Hematopoietic multipotent progenitor cell treated with erythropoietin and hydrocortisone succinate and interleukin-3 and kit ligand, for 6 days (in vitro differentiated cells): ENCODE data around the gene SLC7A6OS.

Experiments used
- DNase-seq: peaks from one replicate; pipeline ENCODE4 v3.0.0-alpha.2; 2015

Gene SLC7A6OS

DNA sequence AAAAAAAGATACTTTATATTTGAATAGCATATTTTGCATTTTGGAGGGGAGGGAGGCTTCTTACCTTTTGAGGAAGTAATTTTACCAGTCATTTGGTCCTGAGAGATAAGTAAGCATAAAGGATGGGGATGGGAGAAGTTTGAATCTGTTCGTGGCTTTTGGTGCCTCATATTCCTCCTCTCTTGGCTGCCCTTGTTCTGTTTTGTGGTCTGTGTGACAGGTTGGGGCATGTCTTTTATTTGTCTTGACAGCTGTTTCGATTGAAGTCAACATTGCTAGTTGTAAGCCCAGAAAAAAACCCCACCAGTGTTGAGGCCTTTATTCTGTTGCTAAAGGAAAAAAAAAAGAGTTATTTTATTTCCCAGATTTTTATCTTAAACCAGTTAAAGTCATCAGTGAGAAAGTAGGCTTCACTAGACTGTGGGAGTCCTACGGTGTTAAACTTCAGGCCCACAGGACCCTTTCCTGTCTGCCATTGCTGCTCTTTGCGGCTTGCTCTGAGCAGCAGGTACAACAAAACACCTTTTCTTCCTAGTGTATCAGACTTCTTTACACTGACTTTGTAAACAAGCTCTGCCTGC is 35.0 kb downstream of the SLC7A6OS start:
- no peak for DNase-seq

DNA sequence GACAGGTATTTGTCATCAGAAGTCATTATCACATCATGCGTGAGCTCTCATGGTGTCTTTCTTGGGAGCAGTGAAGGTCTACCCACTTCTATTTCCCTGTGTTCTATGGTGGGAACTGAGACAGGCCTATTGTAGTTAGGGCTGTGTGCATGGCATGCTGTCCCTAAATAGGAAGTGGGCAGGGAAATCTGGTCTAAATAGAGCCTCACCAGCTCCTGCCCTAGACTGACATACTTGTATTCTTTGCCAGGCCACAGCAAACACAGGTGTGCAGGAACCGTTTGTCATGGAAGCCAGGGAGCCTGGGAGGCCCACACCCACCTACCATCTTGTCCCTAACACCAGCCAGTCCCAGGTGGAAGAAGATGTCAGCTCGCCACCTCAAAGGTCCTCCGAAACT is 36.3 kb downstream of the SLC7A6OS start:
- DNase-seq: no peak

GRCh38 chr16:68273896-68274295 is 36.9 kb downstream of the SLC7A6OS start:
- no peak for DNase-seq

- DNase-seq: no peak
Measured at GRCh38 chr16:68273459-68273858, 37.3 kb downstream of the SLC7A6OS start.

- no peak for DNase-seq
Measured at GRCh38 chr16:68272507-68273209, 38.1 kb downstream of the SLC7A6OS start.

GRCh38 chr16:68270353-68270752 is 40.4 kb downstream of the SLC7A6OS start:
- no peak for DNase-seq

- DNase-seq: no peak
Measured at GRCh38 chr16:68269793-68270192, 41.0 kb downstream of the SLC7A6OS start.

DNA sequence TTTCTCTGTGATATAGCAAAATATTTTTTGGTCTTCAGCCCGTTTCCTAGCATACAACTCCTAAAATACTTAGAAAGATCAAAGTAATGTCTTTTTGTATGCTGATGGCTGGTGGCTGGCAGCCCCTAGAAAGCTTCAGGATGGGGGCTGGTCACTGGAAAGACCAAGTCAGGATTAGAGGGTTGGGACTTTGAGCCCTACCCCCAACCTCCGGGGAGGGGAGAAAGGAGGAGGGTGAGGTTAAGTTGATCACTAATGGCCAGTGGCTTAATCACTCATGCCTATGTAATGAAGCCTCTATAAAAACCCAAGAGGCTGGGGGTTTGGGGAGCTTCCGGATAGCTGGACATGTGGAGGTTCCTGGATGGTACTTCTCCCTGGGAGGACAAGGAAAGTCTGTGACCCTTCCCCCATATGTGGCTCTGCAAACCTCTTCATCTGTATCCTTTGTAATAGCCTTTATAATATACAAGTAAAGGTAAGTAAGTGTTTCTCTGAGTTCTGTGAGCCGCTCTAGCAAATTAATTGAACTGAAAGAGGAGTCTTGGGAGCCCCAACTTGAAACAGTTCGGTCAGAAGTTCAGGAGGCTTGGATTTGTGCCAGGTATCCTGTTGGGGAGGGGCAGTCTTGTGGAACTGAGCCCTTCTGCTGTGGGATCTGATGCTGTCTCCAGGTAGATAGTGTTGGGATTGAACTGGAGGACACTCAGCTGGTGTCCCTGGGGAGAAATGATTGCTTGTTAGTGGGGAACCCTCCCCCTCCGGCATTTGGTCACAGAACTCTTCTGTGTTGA is 42.9 kb downstream of the SLC7A6OS start:
- DNase-seq: no peak

DNA sequence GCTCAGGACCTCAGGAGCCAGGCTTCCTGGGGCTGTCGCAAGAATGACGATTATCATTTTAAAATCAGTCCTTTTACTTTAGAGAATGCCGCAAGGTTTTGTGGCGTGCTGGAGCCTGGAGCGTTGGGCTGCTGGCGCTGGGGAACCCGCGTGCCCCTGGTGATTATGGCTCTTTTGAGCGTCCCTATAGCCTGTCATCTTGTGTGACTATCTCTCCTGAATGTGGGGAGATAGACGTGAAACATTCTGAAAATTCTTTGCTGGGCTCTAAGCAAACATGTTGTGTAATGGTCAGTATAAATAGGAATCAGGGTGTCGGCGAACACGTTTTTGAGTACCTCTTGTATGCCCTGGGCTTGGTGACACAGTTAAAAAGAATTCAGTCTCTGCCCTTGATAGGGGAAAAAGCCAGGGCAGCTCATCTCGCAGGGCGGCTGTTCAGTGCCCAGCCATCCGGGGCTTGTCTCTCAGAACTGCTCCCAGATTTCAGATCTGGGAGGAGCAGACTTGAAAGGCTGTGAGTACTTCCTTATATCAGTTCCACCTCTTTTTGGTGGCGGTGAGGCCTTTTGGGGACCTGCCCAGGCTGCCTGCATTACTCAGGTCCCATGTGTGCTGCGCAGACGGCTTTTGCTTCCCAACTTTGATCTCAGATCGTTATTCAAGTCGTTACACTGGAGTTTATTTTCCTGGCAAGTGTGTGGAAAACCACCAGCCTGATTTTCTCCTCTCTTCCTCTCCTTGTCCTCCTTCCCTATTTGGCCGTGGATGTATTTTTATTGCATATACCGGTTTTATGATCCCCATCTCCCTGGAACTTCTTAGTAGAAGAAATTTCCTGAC is 45.4 kb downstream of the SLC7A6OS start:
- peak; percentile 73 for DNase-seq

GRCh38 chr16:68264128-68265077 is 46.3 kb downstream of the SLC7A6OS start, which contains the start of gene SLC7A6:
SLC7A6 (plus strand) TSS chr16:68264526; CDS start chr16:68274727, 10,201 bp downstream.
- DNase-seq: peak; percentile 87

DNA sequence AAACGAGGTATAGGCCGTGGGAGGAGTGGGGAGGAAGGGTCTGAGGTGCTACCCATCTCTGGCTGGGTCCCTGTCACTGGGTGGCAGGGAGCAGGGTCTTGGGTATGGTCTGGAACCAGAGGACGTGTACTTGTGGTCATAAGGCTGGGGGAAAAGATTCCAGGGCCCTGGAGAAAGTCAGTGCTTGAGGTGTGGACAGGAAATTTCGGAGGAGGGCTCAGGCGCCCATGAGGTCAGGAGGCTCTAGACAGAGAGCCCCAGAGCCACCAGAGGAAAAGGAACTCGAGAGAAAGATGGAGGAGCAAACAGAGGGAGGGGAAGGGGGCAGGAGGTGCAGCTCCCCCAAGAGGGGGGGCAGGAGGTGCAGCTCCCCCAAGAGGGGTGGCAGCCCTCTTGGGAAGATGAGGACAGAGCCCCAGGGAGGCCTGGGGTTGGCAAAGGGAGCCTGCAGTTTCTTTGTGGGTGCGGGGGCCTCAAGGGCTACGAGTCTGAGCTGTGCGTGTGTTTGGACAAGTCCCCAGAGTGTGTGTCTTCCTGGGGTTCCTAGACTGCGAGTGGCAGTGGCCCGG is 47.1 kb downstream of the SLC7A6OS start:
- no peak for DNase-seq

DNA sequence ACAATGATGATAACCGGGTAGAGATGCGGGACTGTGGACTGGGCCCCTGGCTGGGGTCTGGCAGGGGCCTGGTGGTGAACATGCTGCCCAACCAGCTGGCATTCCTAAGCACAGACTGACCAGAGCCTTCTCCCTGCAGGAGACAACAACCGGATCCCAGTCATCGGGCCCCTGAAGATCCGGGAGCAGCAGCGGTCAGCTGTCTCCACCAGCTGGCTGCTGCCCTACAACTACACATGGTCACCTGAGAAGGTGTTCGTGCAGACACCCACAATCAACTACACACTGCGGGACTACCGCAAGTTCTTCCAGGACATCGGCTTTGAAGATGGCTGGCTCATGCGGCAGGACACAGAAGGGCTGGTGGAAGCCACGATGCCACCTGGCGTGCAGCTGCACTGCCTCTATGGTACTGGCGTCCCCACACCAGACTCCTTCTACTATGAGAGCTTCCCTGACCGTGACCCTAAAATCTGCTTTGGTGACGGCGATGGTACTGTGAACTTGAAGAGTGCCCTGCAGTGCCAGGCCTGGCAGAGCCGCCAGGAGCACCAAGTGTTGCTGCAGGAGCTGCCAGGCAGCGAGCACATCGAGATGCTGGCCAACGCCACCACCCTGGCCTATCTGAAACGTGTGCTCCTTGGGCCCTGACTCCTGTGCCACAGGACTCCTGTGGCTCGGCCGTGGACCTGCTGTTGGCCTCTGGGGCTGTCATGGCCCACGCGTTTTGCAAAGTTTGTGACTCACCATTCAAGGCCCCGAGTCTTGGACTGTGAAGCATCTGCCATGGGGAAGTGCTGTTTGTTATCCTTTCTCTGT is 51.5 kb downstream of the SLC7A6OS start:
- DNase-seq: no peak

GRCh38 chr16:68257906-68258800 is 52.6 kb downstream of the SLC7A6OS start:
- peak; percentile 54 for DNase-seq

- peak; percentile 71 for DNase-seq
Measured at GRCh38 chr16:68257251-68257905, 53.4 kb downstream of the SLC7A6OS start.

- no peak for DNase-seq
Measured at GRCh38 chr16:68255712-68256111, 55.0 kb downstream of the SLC7A6OS start.

- DNase-seq: no peak
Measured at GRCh38 chr16:68253721-68254120, 57.0 kb downstream of the SLC7A6OS start.

- no peak for DNase-seq
Measured at GRCh38 chr16:68252383-68252782, 58.4 kb downstream of the SLC7A6OS start.

DNA sequence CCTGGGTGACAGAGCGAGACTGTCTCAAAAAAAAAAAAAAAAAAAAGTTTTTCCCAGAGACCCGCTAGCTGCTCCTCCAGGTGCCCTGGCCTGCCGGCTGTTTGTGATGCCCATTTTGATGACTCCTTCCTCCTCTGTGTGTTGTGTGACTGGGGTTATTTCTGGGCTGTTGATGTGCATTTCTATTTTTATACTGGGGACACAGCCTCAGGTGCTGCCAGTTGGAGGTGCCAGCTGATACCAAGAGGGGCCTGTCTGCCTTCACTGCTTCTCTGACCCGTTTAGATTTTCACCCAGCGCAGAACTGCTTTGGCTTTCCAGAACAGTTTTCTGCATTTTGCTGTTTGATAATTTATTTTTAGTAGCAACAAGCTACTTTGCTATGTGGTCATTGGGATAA is 58.9 kb downstream of the SLC7A6OS start:
- no peak for DNase-seq

DNA sequence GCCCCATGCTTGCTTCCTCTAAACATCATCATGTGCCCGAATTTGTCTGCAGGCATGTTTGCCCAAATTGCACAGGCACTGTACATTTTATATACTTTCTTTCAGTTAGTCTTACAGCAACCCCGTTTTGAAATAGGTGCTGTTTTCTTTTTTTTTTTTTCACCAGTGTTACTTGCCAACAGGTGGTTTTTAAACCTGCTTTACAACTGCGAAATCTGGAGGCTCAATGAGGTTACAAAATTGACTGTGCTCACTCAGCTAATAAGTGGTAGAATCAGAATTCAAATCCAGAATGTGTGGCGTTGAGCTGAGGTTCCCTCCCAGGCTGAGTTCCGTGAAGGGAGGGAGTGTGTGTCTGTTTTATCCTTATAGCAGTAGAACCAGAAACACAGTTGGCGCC is 59.8 kb downstream of the SLC7A6OS start:
- no peak for DNase-seq
